GM12878 (cell line): ENCODE results near the gene DENND1B. TPM values are rescaled to one million over a fixed set of nuclear protein-coding genes. Genes with fewer than 3 reads are reported as not detected.

Experiments
- ATAC-seq: fragments of 200-7000 bp; cut with Tn5 transposase; 3 replicates; pipeline ENCODE4 v1.9.1; 2020; ENCODE audit warnings: mild to moderate bottlenecking, moderate library complexity
- BruUV-seq: library from RNA; stranded (reverse); fragments of 400-500 nt; replicated peaks from 2 replicates; lab custom pipeline; 2021; lab: Mats Ljungman, UMichigan
- CTCF ChIA-PET: fragments of 300-600 bp; sonication (Branson Sonifier 250); formaldehyde crosslinking; extraction: SDS; loops from one replicate; lab custom pipeline; 2021; ENCODE audit warnings: inconsistent platforms; lab: Yijun Ruan, JAX
- POLR2A ChIA-PET: fragments of 350-600 bp; formaldehyde crosslinking; extraction: SDS; loops from one replicate; lab custom pipeline; 2021; ENCODE audit warnings: inconsistent platforms; lab: Charles Lee
- RAD21 ChIA-PET: fragments of 300-600 bp; sonication (Branson Sonifier 250); formaldehyde crosslinking; loops from one replicate; lab custom pipeline; 2023; ENCODE audit warnings: antibody characterized with exemption; ENCODE audit not compliant: unreplicated experiment; lab: Charles Lee
- SMC1A ChIA-PET: fragments of 300-600 bp; sonication (Branson Sonifier 250); formaldehyde crosslinking; loops from one replicate; lab custom pipeline; 2023; ENCODE audit not compliant: unreplicated experiment, uncharacterized antibody; lab: Charles Lee
- DNase-seq: peaks from one replicate; pipeline ENCODE4 v3.0.0-alpha.2; 2011; ENCODE audit warnings: low read depth, low spot score
- FAIRE-seq: peaks from 3 replicates; lab custom pipeline; 2011; peaks lifted over from hg19 to GRCh38; lab: Jason Lieb, UNC
- H2AFZ ChIP-seq: 2 replicates; pipeline ENCODE4 v1.6.0; 2011; ENCODE audit warnings: low read depth, low read length, control low read depth; ENCODE audit not compliant: control insufficient read depth
- H3K27ac ChIP-seq: 2 replicates; pipeline ENCODE4 v1.5.1; 2011; ENCODE audit warnings: control low read depth; ENCODE audit not compliant: control insufficient read depth, insufficient read depth
- H3K27me3 ChIP-seq, 2 experiments: replicated peaks in 1 of 2; 2 replicates each; pipeline versions ENCODE4 v1.6.0 to v1.6.1; 2011; ENCODE audit warnings: low read length in 1 of 2; ENCODE audit not compliant: control insufficient read depth in 2 of 2, insufficient read depth in 2 of 2
- H3K36me3 ChIP-seq, 2 experiments: 2 replicates each; pipeline ENCODE4 v1.5.1; 2011; ENCODE audit warnings: low read length in 1 of 2; ENCODE audit not compliant: control insufficient read depth in 2 of 2, insufficient read depth in 2 of 2
- H3K4me1 ChIP-seq: 2 replicates; pipeline ENCODE4 v1.6.1; 2011; ENCODE audit warnings: mild to moderate bottlenecking, low read length, moderate library complexity, mixed read lengths; ENCODE audit not compliant: control insufficient read depth, insufficient read depth
- H3K4me2 ChIP-seq: 2 replicates; pipeline ENCODE4 v1.6.0; 2011; ENCODE audit warnings: control low read depth; ENCODE audit not compliant: control insufficient read depth, insufficient read depth
- H3K4me3 ChIP-seq: fragments of 200-600 bp; sonication (generic); 2 replicates; pipeline ENCODE4 v1.5.1; 2016
- H3K79me2 ChIP-seq: 2 replicates; pipeline ENCODE4 v1.6.0; 2011; ENCODE audit warnings: low read length; ENCODE audit not compliant: control insufficient read depth, insufficient read depth
- H3K9ac ChIP-seq: 2 replicates; pipeline ENCODE4 v1.8.0; 2011; ENCODE audit warnings: low read length, control low read depth, mixed read lengths; ENCODE audit not compliant: control insufficient read depth, insufficient read depth
- H3K9me3 ChIP-seq: replicated peaks from 3 replicates; pipeline ENCODE4 v1.5.1; 2011; ENCODE audit warnings: mild to moderate bottlenecking, low read length; ENCODE audit not compliant: control insufficient read depth, insufficient read depth
- H4K20me1 ChIP-seq: 2 replicates; pipeline ENCODE4 v1.6.0; 2011; ENCODE audit not compliant: control insufficient read depth, insufficient read depth
- ASH2L ChIP-seq: fragments of 300-600, 200-600 bp; sonication (generic); IDR thresholded peaks from 2 replicates; pipeline ENCODE4 v1.6.1; 2017; ENCODE audit warnings: low read depth, mild to moderate bottlenecking, borderline replicate concordance
- BCL11A ChIP-seq: IDR thresholded peaks from 2 replicates; pipeline ENCODE4 v1.6.1; 2011; ENCODE audit warnings: low read depth, low read length
- MXI1 ChIP-seq: fragments of 150-350 bp; IDR thresholded peaks from 2 replicates; pipeline ENCODE4 v1.6.1; 2011; ENCODE audit warnings: low read depth, mild to moderate bottlenecking, inconsistent platforms, low read length, improper control_type of control experiment
- NKRF ChIP-seq: fragments of 450-650 bp; conservative IDR thresholded peaks from 2 replicates; pipeline ENCODE4 v1.6.1; 2017; ENCODE audit warnings: mild to moderate bottlenecking, moderate library complexity
- RB1 ChIP-seq: fragments of 450-650 bp; formaldehyde crosslinking; IDR thresholded peaks from 2 replicates; pipeline ENCODE4 v1.6.1; 2017; ENCODE audit warnings: mild to moderate bottlenecking, borderline replicate concordance
- SPI1 ChIP-seq: IDR thresholded peaks from 2 replicates; pipeline ENCODE4 v1.6.1; 2011; ENCODE audit warnings: low read depth, mild to moderate bottlenecking, low read length, moderate library complexity, borderline replicate concordance; ENCODE audit not compliant: insufficient read depth
- YY1 ChIP-seq: IDR thresholded peaks from 2 replicates; pipeline ENCODE4 v1.6.1; 2011; ENCODE audit warnings: low read depth, mild to moderate bottlenecking, low read length
- WGBS: methylation state at CpG from one replicate; pipeline ENCODE4 v1.1.6; 2016; ENCODE audit warnings: low lambda C conversion rate; ENCODE audit not compliant: insufficient replicate concordance, insufficient coverage; ENCODE audit errors: missing lambda C conversion rate; 5-methylcytosine and 5-hydroxymethylcytosine counted together
- in situ Hi-C: fragments of 300-500 bp; cut with MboI; formaldehyde crosslinking; loops from 9 replicates; pipeline ENCODE4 v1.14.3; 2018; ENCODE audit warnings: mixed read lengths
- intact Hi-C: fragments of 100-400 bp; cut with micrococcal nuclease; formaldehyde crosslinking; loops from one replicate; pipeline ENCODE4 v1.14.2; 2022; ENCODE audit not compliant: unreplicated experiment
- polyA plus RNA-seq, 11 experiments: library from polyadenylated mRNA; depleted of rRNA in 4 of 11; unstranded in 6 of 11; stranded (reverse) in 5 of 11; fragments of >200 nt; fragmentation: Nextera tagmentation in 4 of 11; fragmentation: Illumina TruSeq in 1 of 11; extraction: Ambion mirVana in 4 of 11; extraction: Trizol in 1 of 11; gene quantifications; 1 replicate in 1 of 11; 2 replicates in 10 of 11; pipeline versions ENCODE4 v1.2.1 to v1.2.3, GENCODE V29; 2011 to 2016; ENCODE audit warnings: inconsistent platforms in 2 of 11, missing spikeins in 2 of 11, low read depth in 1 of 11
- total RNA-seq, 4 experiments: library from RNA; depleted of rRNA in 3 of 4; stranded (reverse); fragments of >200 nt in 3 of 4; fragmentation: Illumina TruSeq in 1 of 4; extraction: Trizol in 1 of 4; gene quantifications; 2 replicates each; pipeline versions ENCODE4 v1.2.1 to v1.2.3, GENCODE V29; 2013 to 2021
- TF ChIP-seq, protein P1 (sequence below): fragments of 450-650 bp; IDR thresholded peaks from 2 replicates; pipeline ENCODE4 v1.6.1; 2017; ENCODE audit warnings: antibody characterized with exemption, mild to moderate bottlenecking, moderate library complexity

DENND1B gene
- total and polyA plus RNA-seq, 10 of the 15 experiments (the other 5 are each of a cell fraction or from before 2014, with no cell fraction given): 1.7 to 10.7 (median 8.0) TPM

- H2AFZ ChIP-seq: no peak overlapping the region
- H3K4me3 ChIP-seq: no peak overlapping the region
- ATAC-seq: no peak
- no peaks in the 10 kb centered on the region; the same call in 2 of the 3 replicates for H3K9me3 ChIP-seq
- no peak for DNase-seq
- no peaks in the 10 kb centered on the region for H3K4me1 ChIP-seq
- H3K27me3 ChIP-seq: no peaks in the 10 kb centered on the region
- ChIA-PET CTCF (interaction anchor here (1.1 kb wide), 1 partner anchor 13 kb away, joined by 3 read pairs; no protein-coding TSS in a partner anchor), SMC1A (interaction anchor here (0.6 kb wide), 1 partner anchor 266 kb away, joined by 3 read pairs; no protein-coding TSS in a partner anchor)
- H3K9ac ChIP-seq: no peak overlapping the region
- no peaks in the 10 kb centered on the region for H4K20me1 ChIP-seq
- no peak overlapping the region for H3K27ac ChIP-seq
- no peak for FAIRE-seq
- in situ Hi-C loops: no loop called here
- intact Hi-C loops: no loop called here
- H3K4me2 ChIP-seq: no peak overlapping the region
- no peak for TF ChIP-seq ASH2L
- TF ChIP-seq, all 136 proteins: peak for 0
- Histone ChIP-seq H3K79me2 (no peaks in the 10 kb centered on the region), H3K36me3 (no peaks in the 10 kb centered on the region)
- RAD21 ChIA-PET: interaction anchor here (1.4 kb wide), 1 partner anchor 9 kb away, joined by 4 read pairs; no protein-coding TSS in a partner anchor
- BruUV-seq: no TSS peak
- POLR2A ChIA-PET: no interaction called here
Observed at GRCh38 chr1:197632005-197632404, 143.3 kb downstream of the DENND1B start.

GRCh38 chr1:197622371-197622770 is 152.9 kb downstream of the DENND1B start:
- in situ Hi-C loops (no loop called here), intact Hi-C loops (no loop called here)
- DNase-seq (no peak), ATAC-seq (no peak), FAIRE-seq (no peak)
- no peak overlapping the region for H3K9ac ChIP-seq
- H3K27ac ChIP-seq: no peak overlapping the region
- ChIA-PET RAD21 (interaction anchor here (1.4 kb wide), 1 partner anchor 246 kb away, joined by 4 read pairs; no protein-coding TSS in a partner anchor), CTCF (interaction anchor here (6.0 kb wide), 1 partner anchor 247 kb away, joined by 43 read pairs; no protein-coding TSS in a partner anchor), POLR2A (no interaction called here), SMC1A (interaction anchor here (2.0 kb wide), 1 partner anchor 247 kb away, joined by 4 read pairs; no protein-coding TSS in a partner anchor)
- TF ChIP-seq, protein P1, sequence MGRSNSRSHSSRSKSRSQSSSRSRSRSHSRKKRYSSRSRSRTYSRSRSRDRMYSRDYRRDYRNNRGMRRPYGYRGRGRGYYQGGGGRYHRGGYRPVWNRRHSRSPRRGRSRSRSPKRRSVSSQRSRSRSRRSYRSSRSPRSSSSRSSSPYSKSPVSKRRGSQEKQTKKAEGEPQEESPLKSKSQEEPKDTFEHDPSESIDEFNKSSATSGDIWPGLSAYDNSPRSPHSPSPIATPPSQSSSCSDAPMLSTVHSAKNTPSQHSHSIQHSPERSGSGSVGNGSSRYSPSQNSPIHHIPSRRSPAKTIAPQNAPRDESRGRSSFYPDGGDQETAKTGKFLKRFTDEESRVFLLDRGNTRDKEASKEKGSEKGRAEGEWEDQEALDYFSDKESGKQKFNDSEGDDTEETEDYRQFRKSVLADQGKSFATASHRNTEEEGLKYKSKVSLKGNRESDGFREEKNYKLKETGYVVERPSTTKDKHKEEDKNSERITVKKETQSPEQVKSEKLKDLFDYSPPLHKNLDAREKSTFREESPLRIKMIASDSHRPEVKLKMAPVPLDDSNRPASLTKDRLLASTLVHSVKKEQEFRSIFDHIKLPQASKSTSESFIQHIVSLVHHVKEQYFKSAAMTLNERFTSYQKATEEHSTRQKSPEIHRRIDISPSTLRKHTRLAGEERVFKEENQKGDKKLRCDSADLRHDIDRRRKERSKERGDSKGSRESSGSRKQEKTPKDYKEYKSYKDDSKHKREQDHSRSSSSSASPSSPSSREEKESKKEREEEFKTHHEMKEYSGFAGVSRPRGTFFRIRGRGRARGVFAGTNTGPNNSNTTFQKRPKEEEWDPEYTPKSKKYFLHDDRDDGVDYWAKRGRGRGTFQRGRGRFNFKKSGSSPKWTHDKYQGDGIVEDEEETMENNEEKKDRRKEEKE: no peak
- TF ChIP-seq MXI1: no peak
- no peak for TF ChIP-seq YY1
- TF ChIP-seq BCL11A: no peak
- TF ChIP-seq RB1: no peak
- no peak for TF ChIP-seq NKRF
- no peak for TF ChIP-seq SPI1
- no peaks in the 10 kb centered on the region for H4K20me1 ChIP-seq
- H3K4me1 ChIP-seq: no peaks in the 10 kb centered on the region
- no peaks in the 10 kb centered on the region for H3K27me3 ChIP-seq
- WGBS: 52% methylated on average over 1 of the region's 1 CpG
- no peak overlapping the region for H3K4me2 ChIP-seq
- no peaks in the 10 kb centered on the region for H3K9me3 ChIP-seq
- no TSS peak for BruUV-seq
- no peak overlapping the region for H3K4me3 ChIP-seq
- H3K79me2 ChIP-seq: no peaks in the 10 kb centered on the region
- H2AFZ ChIP-seq: no peak overlapping the region
- no peaks in the 10 kb centered on the region for H3K36me3 ChIP-seq
